Liver (tissue), 3 donors: ENCODE measurements around the gene LINGO4.

Source experiments
- JUND ChIP-seq, 2 donors: IDR thresholded peaks; 2 replicates each; pipeline ENCODE4 v1.6.1; 2016; ENCODE audit warnings: antibody characterized with exemption in 2 of 2
- RAD21 ChIP-seq, 2 donors: IDR thresholded peaks; 2 replicates each; pipeline ENCODE4 v1.6.1; 2016; ENCODE audit warnings: antibody characterized with exemption in 2 of 2, mild to moderate bottlenecking in 2 of 2
- RXRA ChIP-seq, 2 donors: IDR thresholded peaks; 2 replicates each; pipeline ENCODE4 v1.6.1; 2017 to 2018; ENCODE audit warnings: antibody characterized with exemption in 2 of 2, mild to moderate bottlenecking in 1 of 2
- TAF1 ChIP-seq: conservative IDR thresholded peaks from 2 replicates; pipeline ENCODE4 v1.6.1; 2016; ENCODE audit warnings: antibody characterized with exemption, mild to moderate bottlenecking
- TF ChIP-seq, protein P1 (sequence below): fragments of 150-350 bp; IDR thresholded peaks from 2 replicates; pipeline ENCODE4 v1.5.1; 2017; ENCODE audit warnings: improper control_type of control experiment, low read depth, low read length; ENCODE audit not compliant: missing input control
- TF ChIP-seq, protein P2 (sequence below): IDR thresholded peaks from 2 replicates; pipeline ENCODE4 v1.6.1; 2016; ENCODE audit warnings: antibody characterized with exemption, mild to moderate bottlenecking
- donor health status: healthy.
- donor health status: healthy.

- TF ChIP-seq RXRA (IDR thresholded peaks at IDR 0.05) (no peak), TAF1 (no peak), JUND (IDR thresholded peaks at IDR 0.05) (no peak), RAD21 (IDR thresholded peaks at IDR 0.05) (no peak)
- TF ChIP-seq, protein P1, sequence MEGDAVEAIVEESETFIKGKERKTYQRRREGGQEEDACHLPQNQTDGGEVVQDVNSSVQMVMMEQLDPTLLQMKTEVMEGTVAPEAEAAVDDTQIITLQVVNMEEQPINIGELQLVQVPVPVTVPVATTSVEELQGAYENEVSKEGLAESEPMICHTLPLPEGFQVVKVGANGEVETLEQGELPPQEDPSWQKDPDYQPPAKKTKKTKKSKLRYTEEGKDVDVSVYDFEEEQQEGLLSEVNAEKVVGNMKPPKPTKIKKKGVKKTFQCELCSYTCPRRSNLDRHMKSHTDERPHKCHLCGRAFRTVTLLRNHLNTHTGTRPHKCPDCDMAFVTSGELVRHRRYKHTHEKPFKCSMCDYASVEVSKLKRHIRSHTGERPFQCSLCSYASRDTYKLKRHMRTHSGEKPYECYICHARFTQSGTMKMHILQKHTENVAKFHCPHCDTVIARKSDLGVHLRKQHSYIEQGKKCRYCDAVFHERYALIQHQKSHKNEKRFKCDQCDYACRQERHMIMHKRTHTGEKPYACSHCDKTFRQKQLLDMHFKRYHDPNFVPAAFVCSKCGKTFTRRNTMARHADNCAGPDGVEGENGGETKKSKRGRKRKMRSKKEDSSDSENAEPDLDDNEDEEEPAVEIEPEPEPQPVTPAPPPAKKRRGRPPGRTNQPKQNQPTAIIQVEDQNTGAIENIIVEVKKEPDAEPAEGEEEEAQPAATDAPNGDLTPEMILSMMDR = no peak
- TF ChIP-seq, protein P2, sequence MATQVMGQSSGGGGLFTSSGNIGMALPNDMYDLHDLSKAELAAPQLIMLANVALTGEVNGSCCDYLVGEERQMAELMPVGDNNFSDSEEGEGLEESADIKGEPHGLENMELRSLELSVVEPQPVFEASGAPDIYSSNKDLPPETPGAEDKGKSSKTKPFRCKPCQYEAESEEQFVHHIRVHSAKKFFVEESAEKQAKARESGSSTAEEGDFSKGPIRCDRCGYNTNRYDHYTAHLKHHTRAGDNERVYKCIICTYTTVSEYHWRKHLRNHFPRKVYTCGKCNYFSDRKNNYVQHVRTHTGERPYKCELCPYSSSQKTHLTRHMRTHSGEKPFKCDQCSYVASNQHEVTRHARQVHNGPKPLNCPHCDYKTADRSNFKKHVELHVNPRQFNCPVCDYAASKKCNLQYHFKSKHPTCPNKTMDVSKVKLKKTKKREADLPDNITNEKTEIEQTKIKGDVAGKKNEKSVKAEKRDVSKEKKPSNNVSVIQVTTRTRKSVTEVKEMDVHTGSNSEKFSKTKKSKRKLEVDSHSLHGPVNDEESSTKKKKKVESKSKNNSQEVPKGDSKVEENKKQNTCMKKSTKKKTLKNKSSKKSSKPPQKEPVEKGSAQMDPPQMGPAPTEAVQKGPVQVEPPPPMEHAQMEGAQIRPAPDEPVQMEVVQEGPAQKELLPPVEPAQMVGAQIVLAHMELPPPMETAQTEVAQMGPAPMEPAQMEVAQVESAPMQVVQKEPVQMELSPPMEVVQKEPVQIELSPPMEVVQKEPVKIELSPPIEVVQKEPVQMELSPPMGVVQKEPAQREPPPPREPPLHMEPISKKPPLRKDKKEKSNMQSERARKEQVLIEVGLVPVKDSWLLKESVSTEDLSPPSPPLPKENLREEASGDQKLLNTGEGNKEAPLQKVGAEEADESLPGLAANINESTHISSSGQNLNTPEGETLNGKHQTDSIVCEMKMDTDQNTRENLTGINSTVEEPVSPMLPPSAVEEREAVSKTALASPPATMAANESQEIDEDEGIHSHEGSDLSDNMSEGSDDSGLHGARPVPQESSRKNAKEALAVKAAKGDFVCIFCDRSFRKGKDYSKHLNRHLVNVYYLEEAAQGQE = no peak
Observed at GRCh38 chr1:151847867-151848596, 42.8 kb upstream of the LINGO4 start.
